ENCODE measurements around the gene TMEM260.

GRCh38 chr14:56617084-56617483 is 37.5 kb downstream of the TMEM260 start:
- TF ChIP-seq, protein P1, sequence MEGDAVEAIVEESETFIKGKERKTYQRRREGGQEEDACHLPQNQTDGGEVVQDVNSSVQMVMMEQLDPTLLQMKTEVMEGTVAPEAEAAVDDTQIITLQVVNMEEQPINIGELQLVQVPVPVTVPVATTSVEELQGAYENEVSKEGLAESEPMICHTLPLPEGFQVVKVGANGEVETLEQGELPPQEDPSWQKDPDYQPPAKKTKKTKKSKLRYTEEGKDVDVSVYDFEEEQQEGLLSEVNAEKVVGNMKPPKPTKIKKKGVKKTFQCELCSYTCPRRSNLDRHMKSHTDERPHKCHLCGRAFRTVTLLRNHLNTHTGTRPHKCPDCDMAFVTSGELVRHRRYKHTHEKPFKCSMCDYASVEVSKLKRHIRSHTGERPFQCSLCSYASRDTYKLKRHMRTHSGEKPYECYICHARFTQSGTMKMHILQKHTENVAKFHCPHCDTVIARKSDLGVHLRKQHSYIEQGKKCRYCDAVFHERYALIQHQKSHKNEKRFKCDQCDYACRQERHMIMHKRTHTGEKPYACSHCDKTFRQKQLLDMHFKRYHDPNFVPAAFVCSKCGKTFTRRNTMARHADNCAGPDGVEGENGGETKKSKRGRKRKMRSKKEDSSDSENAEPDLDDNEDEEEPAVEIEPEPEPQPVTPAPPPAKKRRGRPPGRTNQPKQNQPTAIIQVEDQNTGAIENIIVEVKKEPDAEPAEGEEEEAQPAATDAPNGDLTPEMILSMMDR (IDR thresholded peaks at IDR 0.05) = no peak
- TF ChIP-seq POLR2A (IDR thresholded peaks at IDR 0.05) = no peak
